Stimulated activated CD8-positive, alpha-beta memory T cell treated with anti-CD3 and anti-CD28 coated beads, Interleukin-2, amount 100 ng/mL, for 1 hour (primary cell): ENCODE data around the gene NTNG2.

Source experiments
- DNase-seq, 2 donors: peaks; one replicate each; pipeline ENCODE4 v3.0.0-alpha.2; 2020; ENCODE audit warnings: low read depth in 2 of 2

Gene NTNG2

GRCh38 chr9:132146575-132146974 is 15.3 kb upstream of the NTNG2 start:
- DNase-seq = no peak

- no peak for DNase-seq
Observed at GRCh38 chr9:132147331-132147730, 14.5 kb upstream of the NTNG2 start.

GRCh38 chr9:132147839-132148238 is 14.0 kb upstream of the NTNG2 start:
- DNase-seq = no peak

- no peak for DNase-seq
Observed at GRCh38 chr9:132150256-132150655, 11.6 kb upstream of the NTNG2 start.

GRCh38 chr9:132151118-132151517 is 10.7 kb upstream of the NTNG2 start:
- no peak for DNase-seq

- no peak for DNase-seq
Observed at GRCh38 chr9:132152231-132152630, 9.6 kb upstream of the NTNG2 start.

- no peak for DNase-seq
Observed at GRCh38 chr9:132154863-132155567, 6.8 kb upstream of the NTNG2 start.

GRCh38 chr9:132155568-132155895 is 6.3 kb upstream of the NTNG2 start:
- no peak for DNase-seq

- DNase-seq = no peak
Observed at GRCh38 chr9:132156262-132156661, 5.6 kb upstream of the NTNG2 start.

- DNase-seq = no peak
Observed at GRCh38 chr9:132157347-132158116, 4.3 kb upstream of the NTNG2 start.

GRCh38 chr9:132160802-132161742 is 786 bp upstream of the NTNG2 start:
- peak; percentile 16 to 31 for DNase-seq

- DNase-seq = no peak
Observed at GRCh38 chr9:132162764-132163456, 1.1 kb downstream of the NTNG2 start.

GRCh38 chr9:132163457-132163875 is 1.6 kb downstream of the NTNG2 start:
- DNase-seq = no peak

GRCh38 chr9:132163876-132164603 is 2.2 kb downstream of the NTNG2 start:
- no peak for DNase-seq

GRCh38 chr9:132164604-132165362 is 2.9 kb downstream of the NTNG2 start:
- DNase-seq = no peak

- DNase-seq = no peak
Observed at GRCh38 chr9:132166599-132166998, 4.7 kb downstream of the NTNG2 start.

GRCh38 chr9:132167192-132167591 is 5.3 kb downstream of the NTNG2 start:
- DNase-seq = no peak

- DNase-seq = no peak
Observed at GRCh38 chr9:132168347-132168746, 6.5 kb downstream of the NTNG2 start.

GRCh38 chr9:132168851-132169250 is 7.0 kb downstream of the NTNG2 start:
- DNase-seq = no peak

- peak in 1 of 2 donors; percentile 39 for DNase-seq
Observed at GRCh38 chr9:132169672-132170392, 8.0 kb downstream of the NTNG2 start.
